GM12872 (cell line): ENCODE data around the gene SLC26A4.

Source experiments
- CTCF ChIP-seq: IDR thresholded peaks from 3 replicates; pipeline ENCODE4 v1.5.1; 2011; ENCODE audit warnings: low read depth, mild to moderate bottlenecking, low read length, moderate library complexity; ENCODE audit not compliant: insufficient read depth

SLC26A4 gene

GRCh38 chr7:107676249-107676648, 15.6 kb downstream of the SLC26A4 start:
- no peak for TF ChIP-seq CTCF

GRCh38 chr7:107678110-107678753, 17.6 kb downstream of the SLC26A4 start:
- TF ChIP-seq CTCF: no peak

GRCh38 chr7:107680478-107680877, 19.9 kb downstream of the SLC26A4 start:
- no peak for TF ChIP-seq CTCF

- no peak for TF ChIP-seq CTCF
Observed at GRCh38 chr7:107682886-107683285, 22.3 kb downstream of the SLC26A4 start.

GRCh38 chr7:107684287-107684686, 23.7 kb downstream of the SLC26A4 start:
- TF ChIP-seq CTCF: no peak

GRCh38 chr7:107684947-107685463, 24.4 kb downstream of the SLC26A4 start:
- no peak for TF ChIP-seq CTCF

- TF ChIP-seq CTCF: no peak
Observed at GRCh38 chr7:107686816-107687387, 26.3 kb downstream of the SLC26A4 start.
